Measurements from ENCODE around the gene STK32B. TPM values are rescaled to one million over a fixed set of nuclear protein-coding genes. Genes with fewer than 3 reads are reported as not detected.

The STK32B gene
- total and polyA plus RNA-seq, 2 of the 4 experiments (the other 2 are of a cell fraction): 5.5 to 6.3 TPM

GRCh38 chr4:5036239-5036638 is 15.0 kb upstream of the STK32B start:
- no peaks in the 10 kb centered on the region for H4K20me1 ChIP-seq (ENCODE audit: insufficient read depth, low read length)
- peak overlapping the region; percentile 58 for H2BK20ac ChIP-seq (ENCODE audit: low read depth, low read length)
- H4K5ac ChIP-seq (ENCODE audit: low read depth, low read length): peak overlapping the region; percentile 14; the same call in 1 of the 2 replicates
- peak overlapping the region; percentile 78; the same call in 2 of the 3 replicates for H2BK15ac ChIP-seq (ENCODE audit: low read depth, low read length)
- ATAC-seq (ENCODE audit: low read depth) (no peak), DNase-seq (peak; percentile 70)
- H2AFZ ChIP-seq (replicated peaks; ENCODE audit: low read length, poor library complexity): no peak overlapping the region
- peak overlapping the region; percentile 78 for H2BK120ac ChIP-seq (ENCODE audit: low read depth, low read length)
- CTCF ChIA-PET: no interaction called here
- no peak overlapping the region for H3K4me3 ChIP-seq (ENCODE audit: insufficient read depth, low read depth, low read length)
- H2BK5ac ChIP-seq (ENCODE audit: low read depth, low read length, poor library complexity, severe bottlenecking): no peak overlapping the region
- H3K14ac ChIP-seq (replicated peaks; ENCODE audit: low read depth, low read length): peak overlapping the region; percentile 68
- H2AK9ac ChIP-seq (replicated peaks; ENCODE audit: low read depth, low read length, poor library complexity): no peak overlapping the region
- H3K18ac ChIP-seq (ENCODE audit: low read depth, low read length): peak overlapping the region; percentile 32
- WGBS, 2 experiments (ENCODE audit: extremely low coverage in 2 of 2, insufficient read length in 1 of 2): 80% methylated on average over 1 of the region's 5 CpGs; no CpG with 5 or more reads in 1 of the 2 experiments
- intact Hi-C loops (cut with micrococcal nuclease): loop anchor here (5.0 to 10.0 kb wide), 4 partner anchors 336 to 671 kb away; partner anchors contain the start of gene EVC2
- H3K9me3 ChIP-seq (ENCODE audit: control insufficient read depth, insufficient read depth, low read length): no peaks in the 10 kb centered on the region
- TF ChIP-seq NFE2L2 (IDR thresholded peaks at IDR 0.05; ENCODE audit: low read depth, low read length) (peak; percentile 92), MAFK (IDR thresholded peaks at IDR 0.05; ENCODE audit: low read depth, low read length) (peak; percentile 95), SMC3 (IDR thresholded peaks at IDR 0.05; ENCODE audit: low read depth, low read length) (no peak), RAD21 (IDR thresholded peaks at IDR 0.05; ENCODE audit: low read length) (no peak), MAZ (IDR thresholded peaks at IDR 0.05; ENCODE audit: borderline replicate concordance, low read depth, low read length) (no peak), MXI1 (IDR thresholded peaks at IDR 0.05; ENCODE audit: borderline replicate concordance, low read depth, low read length) (no peak), RCOR1 (IDR thresholded peaks at IDR 0.05; ENCODE audit: insufficient replicate concordance, low read length) (no peak), RFX5 (IDR thresholded peaks at IDR 0.05; ENCODE audit: low read depth, low read length) (no peak)
- BruUV-seq (replicated peaks): no TSS peak
- no peaks in the 10 kb centered on the region for H3K36me3 ChIP-seq (ENCODE audit: control insufficient read depth, insufficient read depth, low read length)
- peaks cover 0 to 3% of the 10 kb centered on the region in 2 experiments; a peak in 1 of 4 replicates for H3K79me1 ChIP-seq (ENCODE audit: low read depth in 1 of 2, low read length in 2 of 2)
- no peak overlapping the region for H3K4me2 ChIP-seq (ENCODE audit: low read depth, low read length)
- H2AK5ac ChIP-seq (ENCODE audit: low read depth, low read length): peak overlapping the region; percentile 10; the same call in 1 of the 2 replicates
- H3K9me1 ChIP-seq (ENCODE audit: insufficient read depth, low read length): peaks cover 25% of the 10 kb centered on the region
- H3K27ac ChIP-seq (ENCODE audit: insufficient read depth, low read length): peak overlapping the region; percentile 8; the same call in 1 of the 2 replicates
- no peak overlapping the region for H3K56ac ChIP-seq (ENCODE audit: extremely low read depth, insufficient read depth, low read length)
- peak overlapping the region in 1 of 2 experiments; percentile 47; a peak in 1 of 4 replicates for H4K8ac ChIP-seq (ENCODE audit: low read depth in 2 of 2, low read length in 2 of 2)
- in situ Hi-C loops (cut with MboI; ENCODE audit: low sequenced_read_pairs): no loop called here
- dilution Hi-C loops (cut with HindIII; ENCODE audit: low sequenced_read_pairs, unreplicated experiment): no loop called here
- no peaks in the 10 kb centered on the region for H3K27me3 ChIP-seq (ENCODE audit: control insufficient read depth, insufficient read depth, low read length)
- POLR2A ChIA-PET (ENCODE audit: unreplicated experiment): no interaction called here
- no peak overlapping the region for H3K9ac ChIP-seq (ENCODE audit: low read depth, low read length)
- peak overlapping the region; percentile 76 for H4K91ac ChIP-seq (ENCODE audit: insufficient read depth, low read depth, low read length)
- no peak overlapping the region for H3K23ac ChIP-seq (ENCODE audit: low read depth, low read length)
- H3K4me1 ChIP-seq (ENCODE audit: control insufficient read depth, insufficient read depth, low read length): peaks cover 35% of the 10 kb centered on the region
- H3K4ac ChIP-seq (ENCODE audit: low read depth, low read length): peak overlapping the region; percentile 68
